Left hindlimb (tissue), 1 donor: ENCODE results near the gene PTGFRN.

Source experiments
- DNase-seq: peaks from one replicate; pipeline ENCODE4 v3.0.0-alpha.2; 2018

PTGFRN gene

GRCh38 chr1:116982319-116983004, 72.7 kb downstream of the PTGFRN start:
- DNase-seq, result no peak

DNA sequence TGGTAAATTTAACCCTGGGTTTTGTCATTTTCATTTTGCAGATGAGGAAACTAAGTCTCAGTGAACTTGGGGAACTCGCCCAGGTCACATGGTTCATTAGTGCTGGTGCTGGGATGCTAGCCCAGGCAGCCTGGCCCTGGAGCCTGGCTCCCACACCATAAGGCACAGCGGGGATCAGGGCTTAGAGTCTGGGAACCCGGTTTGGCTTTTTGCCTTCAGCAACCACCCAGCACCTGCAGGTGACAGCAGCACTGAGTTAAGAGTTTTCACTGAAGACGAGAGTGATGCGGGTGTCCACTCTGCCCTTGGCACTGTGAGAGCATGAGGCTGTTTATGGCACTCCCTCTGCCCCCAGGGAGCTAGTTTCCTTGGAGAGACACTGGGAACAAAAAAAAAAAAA, 73.4 kb downstream of the PTGFRN start:
- DNase-seq, result no peak

GRCh38 chr1:116983678-116984077, 74.0 kb downstream of the PTGFRN start:
- no peak for DNase-seq

DNA sequence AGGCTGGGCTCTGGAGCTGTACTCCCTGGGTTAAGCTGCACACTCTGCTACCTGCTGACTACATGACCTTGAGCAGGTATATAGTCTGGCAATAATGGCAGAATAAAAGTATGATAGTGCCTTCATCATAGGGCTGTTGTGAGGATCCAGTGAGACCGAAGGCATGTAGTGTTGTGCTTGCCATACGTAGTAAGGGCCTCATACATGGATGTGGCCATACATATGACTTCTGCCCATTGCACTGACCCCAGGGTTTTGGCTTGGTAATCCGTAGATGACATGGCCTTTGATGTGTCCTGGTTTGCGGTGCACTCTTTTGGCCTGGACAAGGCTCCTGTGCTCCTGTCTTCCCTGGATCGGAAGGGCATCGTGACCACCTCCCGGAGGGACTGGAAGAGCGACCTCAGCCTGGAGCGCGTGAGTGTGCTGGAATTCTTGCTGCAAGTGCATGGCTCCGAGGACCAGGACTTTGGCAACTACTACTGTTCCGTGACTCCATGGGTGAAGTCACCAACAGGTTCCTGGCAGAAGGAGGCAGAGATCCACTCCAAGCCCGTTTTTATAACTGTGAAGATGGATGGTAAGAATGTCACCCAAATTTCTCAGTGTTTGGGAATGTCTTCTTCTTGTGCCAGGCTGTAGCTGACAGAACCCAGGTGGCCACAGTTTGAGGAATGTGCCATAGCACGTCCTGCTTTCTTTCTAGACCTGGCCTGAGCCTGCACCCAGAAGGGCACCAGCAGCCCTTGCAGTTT, 74.9 kb downstream of the PTGFRN start:
- no peak for DNase-seq

- no peak for DNase-seq
These were observed 76.9 kb downstream of the PTGFRN start for GRCh38 chr1:116986421-116987255.

- DNase-seq, result no peak
These were observed 77.5 kb downstream of the PTGFRN start for GRCh38 chr1:116987256-116987555.

DNA sequence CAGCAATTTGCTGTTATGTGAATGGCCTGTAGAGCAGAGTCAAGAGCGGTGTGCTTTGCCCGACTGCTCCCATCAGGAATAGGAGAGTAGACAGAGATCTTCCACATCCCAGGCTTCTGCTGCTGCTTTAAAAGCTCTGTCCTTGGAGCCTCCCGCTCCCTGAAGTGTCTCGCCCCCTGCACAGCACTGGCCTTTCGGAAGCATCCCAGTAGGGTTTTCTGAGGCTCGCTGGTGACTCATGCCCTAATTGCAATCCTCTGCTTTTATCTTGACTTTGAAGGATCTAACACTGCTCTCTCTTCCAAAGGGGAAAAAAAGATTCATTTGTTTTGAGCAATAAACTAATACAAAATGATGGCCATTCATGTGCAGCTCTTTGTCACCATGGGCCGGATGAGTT, 78.5 kb downstream of the PTGFRN start:
- DNase-seq, result no peak

DNA sequence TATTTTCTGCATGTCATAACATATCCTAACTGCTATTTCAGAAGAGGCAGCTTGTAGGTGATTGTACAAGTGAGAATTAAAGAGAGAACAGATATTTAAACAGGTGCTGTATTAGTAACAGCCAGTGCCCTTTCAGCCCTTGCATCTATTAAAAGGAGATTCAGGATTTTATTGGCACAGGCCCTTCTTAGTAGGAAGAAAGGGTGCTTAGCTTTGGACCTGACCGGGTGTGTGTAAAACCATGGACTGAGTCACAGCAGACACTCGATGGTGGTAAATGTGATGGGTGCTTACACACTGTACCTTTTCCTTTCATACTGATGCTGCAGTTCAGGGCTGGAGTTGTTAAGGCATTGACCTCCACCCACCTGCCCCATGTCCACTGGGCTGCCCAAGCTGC, 79.2 kb downstream of the PTGFRN start:
- no peak for DNase-seq

DNA sequence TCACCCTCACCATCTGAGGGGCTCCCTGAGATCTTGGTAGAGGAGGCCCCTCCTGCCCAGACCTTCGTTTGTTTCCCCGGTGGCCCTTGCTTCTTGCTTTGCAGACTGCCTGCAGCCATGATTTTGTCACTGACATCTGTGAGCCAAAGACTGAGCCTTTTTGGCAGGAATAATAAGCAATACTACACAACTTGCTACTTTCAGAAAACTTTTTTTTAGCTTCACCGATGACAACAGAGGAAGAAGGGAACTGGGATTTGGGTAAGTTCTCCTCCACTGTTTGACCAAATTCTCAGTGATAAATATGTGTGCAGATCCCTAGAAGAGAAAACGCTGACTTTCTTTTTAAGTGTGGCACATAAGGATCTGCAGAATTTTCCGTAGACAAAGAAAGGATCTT, 80.1 kb downstream of the PTGFRN start:
- no peak for DNase-seq

GRCh38 chr1:116990612-116991151, 81.0 kb downstream of the PTGFRN start:
- DNase-seq, result peak; percentile 84

GRCh38 chr1:116991171-116991845, 81.6 kb downstream of the PTGFRN start:
- DNase-seq, result no peak

DNA sequence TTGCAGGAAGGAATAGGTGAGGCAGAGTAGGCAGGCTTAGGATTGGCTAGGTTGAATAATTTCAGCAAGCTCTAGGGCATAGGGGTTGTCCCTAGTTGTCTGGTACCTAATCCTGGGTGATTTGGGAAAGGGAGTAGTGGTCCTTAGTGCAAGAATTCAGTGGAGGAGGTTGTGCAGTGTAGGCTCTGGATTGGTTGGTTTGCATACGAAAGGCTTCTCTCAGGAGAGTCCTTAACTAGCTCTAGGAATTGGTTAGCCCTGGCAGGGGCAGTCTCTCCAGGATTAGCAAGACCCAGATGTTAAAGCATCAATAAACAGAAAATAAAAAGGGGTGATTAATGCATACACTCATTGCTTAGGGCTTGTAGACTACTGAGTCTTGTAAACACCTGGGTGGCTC, 82.2 kb downstream of the PTGFRN start:
- DNase-seq, result no peak

DNA sequence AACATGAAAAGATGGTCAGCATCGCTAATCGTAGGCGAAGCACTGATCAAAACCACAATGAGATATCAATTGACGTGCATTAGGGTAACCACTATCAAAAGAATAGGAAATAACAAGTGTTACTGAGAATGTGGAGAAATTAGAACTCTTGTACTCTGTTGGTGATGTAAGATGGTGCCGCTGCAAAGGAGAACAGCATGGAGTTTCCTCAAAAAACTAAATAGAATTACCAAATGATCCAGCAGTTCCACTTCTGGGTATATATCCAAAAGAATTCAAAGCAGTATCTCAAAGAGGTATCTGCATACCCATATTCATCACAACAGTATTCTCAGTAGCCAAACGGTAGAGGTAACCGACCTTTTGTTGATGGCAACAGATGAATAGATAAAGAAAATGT, 83.6 kb downstream of the PTGFRN start:
- DNase-seq, result no peak

GRCh38 chr1:116994411-116994810, 84.7 kb downstream of the PTGFRN start:
- DNase-seq, result no peak

DNA sequence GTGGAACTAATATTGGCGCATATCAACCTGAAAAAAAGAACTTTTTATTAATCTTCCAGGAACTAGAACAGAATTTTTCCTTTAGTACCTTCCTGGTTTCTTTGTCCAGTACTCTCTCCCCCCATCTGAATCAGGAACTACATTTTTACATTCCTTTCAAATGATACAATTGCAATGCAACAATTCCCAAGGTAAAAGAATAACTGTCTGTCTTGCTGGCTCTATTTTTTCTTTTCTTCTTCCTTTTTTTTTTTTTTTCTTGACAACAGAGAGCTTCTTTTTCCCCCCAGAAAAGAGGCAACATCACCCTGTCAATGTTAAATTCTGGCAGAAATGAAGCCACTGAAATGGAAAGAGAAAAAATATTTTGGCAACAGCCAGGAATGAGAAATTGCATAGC, 87.3 kb downstream of the PTGFRN start:
- DNase-seq, result no peak

DNA sequence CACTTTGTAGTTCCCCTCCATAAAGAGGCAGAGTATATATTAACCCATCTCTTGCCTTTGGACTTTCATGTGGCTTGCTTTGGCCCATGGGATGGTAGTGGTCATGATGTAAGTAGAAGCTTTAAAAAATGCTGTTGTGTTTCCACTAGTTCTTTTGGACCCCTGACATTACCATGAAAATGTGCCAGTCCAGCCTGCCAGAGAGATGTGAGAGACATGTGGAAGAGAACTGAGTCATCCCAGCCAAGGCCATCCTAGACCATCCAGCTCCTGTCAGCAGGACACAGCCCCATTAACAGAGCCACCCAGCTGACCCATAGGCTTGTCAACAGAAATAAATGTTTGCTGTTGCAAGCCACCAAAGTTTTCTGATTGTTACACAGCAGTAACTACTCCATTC, 87.9 kb downstream of the PTGFRN start:
- DNase-seq, result peak; percentile 54

- DNase-seq, result no peak
These were observed 89.9 kb downstream of the PTGFRN start for GRCh38 chr1:116999596-116999995.

DNA sequence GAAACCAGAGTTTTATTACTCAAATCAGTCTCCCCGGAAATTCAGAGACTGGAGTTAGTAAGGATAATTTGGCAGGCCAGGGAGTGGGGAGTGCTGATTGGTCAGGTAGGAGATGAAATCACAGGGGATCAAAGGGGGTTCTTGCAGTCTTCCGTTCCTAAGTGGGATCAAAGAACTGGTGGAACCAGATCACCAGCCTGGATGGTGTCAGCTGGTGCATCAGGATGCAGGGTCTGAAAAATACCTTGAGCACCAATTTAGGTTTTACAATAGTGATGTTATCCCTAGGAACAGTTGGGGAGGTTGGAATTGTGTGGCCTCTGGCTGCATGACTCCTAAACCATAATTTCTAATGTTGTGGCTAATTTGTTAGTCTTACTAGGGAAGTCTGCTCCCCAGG, 90.4 kb downstream of the PTGFRN start:
- DNase-seq, result no peak

DNA sequence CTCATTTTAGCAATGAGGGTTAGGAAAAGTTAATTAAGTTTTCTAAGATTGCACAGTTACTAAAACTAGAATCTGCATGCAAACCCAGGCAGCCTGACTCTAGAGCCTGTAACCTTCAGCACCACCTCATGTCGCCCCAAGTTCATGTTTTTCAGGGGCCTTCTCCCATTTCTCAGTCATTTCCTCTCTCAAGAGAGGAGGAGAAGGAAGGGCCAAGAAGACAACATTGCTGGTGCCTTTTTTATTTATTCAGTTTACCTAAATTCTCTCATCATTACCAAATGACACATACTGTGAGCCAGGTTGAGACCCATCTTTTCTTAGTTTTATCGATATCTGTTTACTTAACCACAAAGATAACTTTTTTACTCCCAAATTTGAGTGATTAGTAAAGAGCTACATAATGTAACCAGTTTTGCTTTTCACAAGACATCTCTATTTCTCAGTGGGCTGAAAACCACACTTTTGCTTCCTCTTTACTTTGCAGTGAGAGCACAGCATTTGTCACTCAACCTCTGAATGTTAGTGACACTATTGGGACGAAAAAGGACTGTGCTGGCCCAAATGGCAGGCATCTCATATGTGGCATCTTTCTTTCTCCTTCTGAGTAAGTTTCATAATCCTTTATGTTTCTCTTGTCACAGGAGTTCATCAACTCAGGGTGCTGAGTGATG, 91.7 kb downstream of the PTGFRN start, which contains the start of gene CD101:
Gene CD101, plus strand, starts transcription at position 507 of the 674 bp plus-strand sequence. Its CDS starts 58 bp downstream, at position 565.
- no peak for DNase-seq

GRCh38 chr1:117003223-117003875, 93.6 kb downstream of the PTGFRN start:
- no peak for DNase-seq

DNA sequence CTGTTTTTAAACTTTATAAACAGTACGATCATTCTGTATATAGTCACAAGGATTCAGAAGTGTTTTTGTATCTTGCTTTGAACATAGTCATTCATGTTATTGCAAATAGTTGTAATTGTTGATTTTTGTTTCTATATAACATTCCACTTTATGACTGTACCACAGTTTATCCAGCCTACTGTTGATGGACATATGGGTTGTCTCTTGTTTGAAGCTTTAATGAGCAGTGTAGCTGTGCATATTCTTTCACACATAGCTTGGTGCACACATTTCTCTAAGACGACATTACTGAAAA, 98.0 kb downstream of the PTGFRN start:
- no peak for DNase-seq

- DNase-seq, result no peak
These were observed 98.9 kb downstream of the PTGFRN start for GRCh38 chr1:117008656-117009055.
